Panc1 (cell line): ENCODE data around the gene SHF. TPM values are rescaled to one million over a fixed set of nuclear protein-coding genes. Genes with fewer than 3 reads are reported as not detected.

ENCODE experiments used
- ATAC-seq: fragments of 200-7000 bp; cut with Tn5 transposase; 2 replicates; pipeline ENCODE4 v1.9.1; 2020; ENCODE audit warnings: mild to moderate bottlenecking, moderate library complexity
- BruUV-seq: library from RNA; stranded (reverse); fragments of 400-500 nt; replicated peaks from 2 replicates; lab custom pipeline; 2021; lab: Mats Ljungman, UMichigan
- CTCF ChIA-PET: fragments of 300-600 bp; sonication (Branson Sonifier 250); formaldehyde crosslinking; loops from one replicate; lab custom pipeline; 2022; ENCODE audit warnings: antibody characterized with exemption; lab: Charles Lee
- POLR2A ChIA-PET: fragments of 300-600 bp; sonication (Branson Sonifier 250); formaldehyde crosslinking; loops from one replicate; lab custom pipeline; 2022; ENCODE audit warnings: antibody characterized with exemption; lab: Charles Lee
- DNase-seq: peaks from one replicate; pipeline ENCODE4 v3.0.0-alpha.2; 2010; ENCODE audit warnings: low read depth, low spot score
- H3K27ac ChIP-seq: 2 replicates; pipeline ENCODE4 v1.5.1; 2011; ENCODE audit warnings: mild to moderate bottlenecking, low read length, inconsistent platforms
- H3K27me3 ChIP-seq: fragments of 200-500 bp; sonication (Bioruptor generic); 2 replicates; pipeline ENCODE4 v1.6.0; 2014; ENCODE audit warnings: low read length, inconsistent platforms; ENCODE audit not compliant: control insufficient read depth, insufficient read depth
- H3K36me3 ChIP-seq: fragments of 200-500 bp; sonication (Bioruptor generic); 2 replicates; pipeline ENCODE4 v1.5.1; 2014; ENCODE audit warnings: inconsistent platforms, mild to moderate bottlenecking, low read length, moderate library complexity; ENCODE audit not compliant: control insufficient read depth, insufficient read depth
- H3K4me1 ChIP-seq: 2 replicates; pipeline ENCODE4 v1.5.1; 2011; ENCODE audit warnings: inconsistent platforms, mild to moderate bottlenecking, low read length, moderate library complexity; ENCODE audit not compliant: control insufficient read depth, insufficient read depth
- H3K4me3 ChIP-seq, 2 experiments: 2 replicates each; pipeline ENCODE4 v1.5.1; 2011 to 2012; ENCODE audit warnings: low read depth in 2 of 2, low read length in 2 of 2, mild to moderate bottlenecking in 2 of 2, inconsistent platforms in 1 of 2, moderate library complexity in 1 of 2
- H3K9me3 ChIP-seq: fragments of 200-500 bp; sonication (Bioruptor generic); 2 replicates; pipeline ENCODE4 v1.5.1; 2014; ENCODE audit warnings: low read depth, mild to moderate bottlenecking, inconsistent platforms, low read length, moderate library complexity; ENCODE audit not compliant: control insufficient read depth, insufficient read depth
- POLR2AphosphoS5 ChIP-seq: IDR thresholded peaks from 2 replicates; pipeline ENCODE4 v1.6.1; 2012; ENCODE audit warnings: mild to moderate bottlenecking, low read depth, low read length, moderate library complexity
- REST ChIP-seq, 2 experiments: IDR thresholded peaks; 2 replicates each; pipeline ENCODE4 v1.6.1; 2011 to 2012; ENCODE audit warnings: low read depth in 2 of 2, control low read depth in 1 of 2, low read length in 1 of 2, mild to moderate bottlenecking in 1 of 2, moderate library complexity in 1 of 2; ENCODE audit not compliant: insufficient read depth in 1 of 2
- SIN3A ChIP-seq: IDR thresholded peaks from 2 replicates; pipeline ENCODE4 v1.6.1; 2012; ENCODE audit warnings: low read depth, mild to moderate bottlenecking, low read length, moderate library complexity, borderline replicate concordance; ENCODE audit not compliant: insufficient read depth
- TCF7L2 ChIP-seq: IDR thresholded peaks from 2 replicates; pipeline ENCODE4 v1.6.1; 2011; ENCODE audit warnings: mild to moderate bottlenecking, low read depth, low read length, inconsistent platforms
- in situ Hi-C: cut with HindIII; loops from 2 replicates; pipeline ENCODE4 v1.10.0; 2016; ENCODE audit warnings: low sequenced_read_pairs, low pct_unique_long_range_greater_than_20kb
- intact Hi-C: fragments of 100-400 bp; cut with micrococcal nuclease; formaldehyde crosslinking; loops from one replicate; pipeline ENCODE4 v1.10.0; 2022; ENCODE audit not compliant: unreplicated experiment
- total RNA-seq: library from RNA; stranded (reverse); gene quantifications from one replicate; pipeline ENCODE4 v1.2.1, GENCODE V29; 2021; ENCODE audit not compliant: unreplicated experiment
- TF ChIP-seq, protein P1 (sequence below): fragments of 450-650 bp; IDR thresholded peaks from 2 replicates; pipeline ENCODE4 v1.5.1; 2017; ENCODE audit warnings: mild to moderate bottlenecking

The SHF gene
- total RNA-seq, 1 experiment from 2014 or later, result 3.0 TPM

GRCh38 chr15:45198337-45199135 lies 10.8 kb upstream of the SHF start:
- DNase-seq, result peak; percentile 98
- H3K36me3 ChIP-seq, result no peaks in the 10 kb centered on the region
- ChIA-PET CTCF (interaction anchor here (0.6 to 1.5 kb wide), 6 partner anchors 8 to 202 kb away, joined by 3 to 13 read pairs (median 4); no protein-coding TSS in a partner anchor), POLR2A (interaction anchor here (0.5 to 0.7 kb wide), 3 partner anchors 28 to 1096 kb away, joined by 3 to 4 read pairs (median 3); no protein-coding TSS in a partner anchor)
- peaks cover 6% of the 10 kb centered on the region for H3K4me1 ChIP-seq
- intact Hi-C loops (no loop called here), in situ Hi-C loops (no loop called here)
- no peaks in the 10 kb centered on the region for H3K27me3 ChIP-seq
- H3K27ac ChIP-seq, result peak overlapping the region; percentile 77
- BruUV-seq, result no TSS peak
- H3K9me3 ChIP-seq, result no peaks in the 10 kb centered on the region
- TF ChIP-seq REST (IDR thresholded peaks at IDR 0.05; ENCODE audit: insufficient read depth in 1 of 2, low read depth in 2 of 2, low read length in 1 of 2), result 0 out of 4 replicates have a peak, but pooled peaks of 1 of the 2 experiments have one; percentile 40
- TF ChIP-seq SIN3A, result peak; percentile 56; the same call in 1 of the 2 replicates
- TF ChIP-seq, protein P1, sequence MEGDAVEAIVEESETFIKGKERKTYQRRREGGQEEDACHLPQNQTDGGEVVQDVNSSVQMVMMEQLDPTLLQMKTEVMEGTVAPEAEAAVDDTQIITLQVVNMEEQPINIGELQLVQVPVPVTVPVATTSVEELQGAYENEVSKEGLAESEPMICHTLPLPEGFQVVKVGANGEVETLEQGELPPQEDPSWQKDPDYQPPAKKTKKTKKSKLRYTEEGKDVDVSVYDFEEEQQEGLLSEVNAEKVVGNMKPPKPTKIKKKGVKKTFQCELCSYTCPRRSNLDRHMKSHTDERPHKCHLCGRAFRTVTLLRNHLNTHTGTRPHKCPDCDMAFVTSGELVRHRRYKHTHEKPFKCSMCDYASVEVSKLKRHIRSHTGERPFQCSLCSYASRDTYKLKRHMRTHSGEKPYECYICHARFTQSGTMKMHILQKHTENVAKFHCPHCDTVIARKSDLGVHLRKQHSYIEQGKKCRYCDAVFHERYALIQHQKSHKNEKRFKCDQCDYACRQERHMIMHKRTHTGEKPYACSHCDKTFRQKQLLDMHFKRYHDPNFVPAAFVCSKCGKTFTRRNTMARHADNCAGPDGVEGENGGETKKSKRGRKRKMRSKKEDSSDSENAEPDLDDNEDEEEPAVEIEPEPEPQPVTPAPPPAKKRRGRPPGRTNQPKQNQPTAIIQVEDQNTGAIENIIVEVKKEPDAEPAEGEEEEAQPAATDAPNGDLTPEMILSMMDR, result peak; percentile 96
- peak; percentile 86 for TF ChIP-seq POLR2AphosphoS5
- TF ChIP-seq TCF7L2, result 0 out of 2 replicates have a peak, but pooled peaks have one; percentile 35
- H3K4me3 ChIP-seq, result peak overlapping the region; percentile 86 to 100
- peak; percentile 69 for ATAC-seq

- no TSS peak for BruUV-seq
- CTCF ChIA-PET, result interaction anchor here (0.7 to 1.5 kb wide), 5 partner anchors 9 to 203 kb away, joined by 3 to 9 read pairs (median 4); no protein-coding TSS in a partner anchor
- Histone ChIP-seq H3K4me3 (peak overlapping the region; percentile 62 to 86; a peak in 3 of 4 replicates), H3K27ac (peak overlapping the region; percentile 27; the same call in 1 of the 2 replicates), H3K4me1 (peaks cover 6% of the 10 kb centered on the region), H3K36me3 (no peaks in the 10 kb centered on the region), H3K9me3 (no peaks in the 10 kb centered on the region), H3K27me3 (no peaks in the 10 kb centered on the region)
- ATAC-seq (no peak), DNase-seq (no peak)
- POLR2A ChIA-PET, result interaction anchor here (0.6 to 0.7 kb wide), 3 partner anchors 27 to 1095 kb away, joined by 3 to 5 read pairs (median 3); partner anchors contain the start of gene BLOC1S6
- in situ Hi-C loops (no loop called here), intact Hi-C loops (no loop called here)
- TF ChIP-seq POLR2AphosphoS5 (no peak), REST (IDR thresholded peaks at IDR 0.05; ENCODE audit: insufficient read depth in 1 of 2, low read depth in 2 of 2, low read length in 1 of 2) (no peak), TCF7L2 (no peak), SIN3A (no peak)
- TF ChIP-seq, protein P1, result no peak
These were observed 9.7 kb upstream of the SHF start for GRCh38 chr15:45197512-45197911.
